Stimulated activated CD4-positive, alpha-beta T cell treated with anti-CD3 and anti-CD28 coated beads, Interleukin-4, amount 100 ng/mL, for 1 hour (primary cell): ENCODE data around the gene SPCS2.
"Not testable (repeated sequence)": the region's sequence is repeated elsewhere in the genome, so short reads cannot be mapped to it uniquely, and the experiment has no call there.

Experiments used
- DNase-seq: peaks from one replicate; pipeline ENCODE4 v3.0.0-alpha.2; 2020

SPCS2 gene

DNA sequence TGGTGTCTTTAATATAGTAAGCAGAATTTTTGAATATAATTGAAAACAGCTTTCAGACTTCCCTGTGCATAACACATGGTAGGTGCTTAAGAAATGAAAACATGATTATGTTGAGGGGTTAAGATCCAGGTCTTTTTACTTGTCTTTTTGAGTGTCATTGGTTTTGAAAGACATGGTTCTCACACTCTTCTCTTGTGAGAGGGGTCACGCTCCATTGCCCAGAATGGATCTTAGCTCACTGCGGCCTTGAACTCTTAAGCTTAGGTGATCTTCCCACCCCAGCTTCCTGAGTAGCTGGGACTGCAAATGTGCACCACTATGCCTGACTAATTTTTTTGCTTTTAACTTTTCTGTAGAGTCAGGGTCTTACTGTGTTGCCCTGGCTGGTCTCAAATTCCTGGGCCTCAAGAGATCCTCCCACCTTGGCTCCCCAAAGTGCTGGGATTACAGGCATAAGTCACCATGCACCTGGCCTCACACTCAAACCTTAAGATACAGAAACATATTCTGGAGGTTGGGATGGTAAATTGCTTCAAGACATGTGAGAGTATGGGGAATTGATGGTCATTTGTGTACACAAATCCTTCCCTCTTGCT, 1.4 kb downstream of the SPCS2 start:
- no peak for DNase-seq

- DNase-seq: no peak
Measured at GRCh38 chr11:74951226-74951625, 2.2 kb downstream of the SPCS2 start.

DNA sequence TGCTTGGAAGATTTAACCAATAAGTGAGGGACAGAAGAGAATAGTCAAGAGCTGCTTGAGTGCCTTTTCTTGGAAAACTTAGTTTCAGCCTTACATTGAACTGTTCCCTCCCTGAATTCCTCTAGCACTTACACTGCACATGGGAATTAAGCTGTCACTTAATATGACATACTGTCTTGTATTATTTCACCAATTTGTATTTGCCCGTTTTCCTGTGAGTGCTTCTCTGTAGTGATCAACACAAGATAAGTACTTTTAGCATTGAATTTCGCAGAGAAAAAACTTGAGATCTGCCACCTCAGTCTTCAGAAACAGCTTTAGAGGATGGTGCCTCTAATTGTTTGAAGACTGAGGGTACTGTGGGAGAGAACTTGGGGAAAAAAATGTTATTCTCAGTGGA, 3.7 kb downstream of the SPCS2 start:
- DNase-seq: no peak

GRCh38 chr11:74953451-74953850, 4.4 kb downstream of the SPCS2 start:
- DNase-seq: no peak

GRCh38 chr11:74954199-74954598, 5.1 kb downstream of the SPCS2 start:
- no peak for DNase-seq

GRCh38 chr11:74956397-74957015, 7.4 kb downstream of the SPCS2 start:
- no peak for DNase-seq

GRCh38 chr11:74957937-74958629, 9.0 kb downstream of the SPCS2 start:
- DNase-seq: no peak

- DNase-seq: not testable (repeated sequence)
Measured at GRCh38 chr11:74960128-74960527, 11.1 kb downstream of the SPCS2 start.

DNA sequence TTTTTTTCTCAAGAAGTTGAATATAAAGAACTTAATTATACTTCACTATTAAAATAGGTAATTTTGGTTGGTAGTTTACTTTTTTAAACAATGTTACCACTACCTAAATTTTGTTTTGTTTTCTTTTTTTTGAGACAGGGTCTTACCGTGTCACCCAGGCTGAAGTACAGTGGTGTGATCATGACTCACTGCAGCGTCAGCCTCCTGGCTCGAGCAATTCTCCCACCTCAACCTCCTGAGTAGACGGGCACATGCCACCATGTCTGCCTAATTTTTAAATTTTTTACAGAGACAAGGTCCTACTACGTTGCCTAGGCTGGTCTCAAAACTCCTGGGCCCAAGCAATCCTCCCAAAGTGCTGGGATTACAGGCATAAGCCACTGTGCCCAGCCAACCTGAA, 17.6 kb downstream of the SPCS2 start:
- no peak for DNase-seq

DNA sequence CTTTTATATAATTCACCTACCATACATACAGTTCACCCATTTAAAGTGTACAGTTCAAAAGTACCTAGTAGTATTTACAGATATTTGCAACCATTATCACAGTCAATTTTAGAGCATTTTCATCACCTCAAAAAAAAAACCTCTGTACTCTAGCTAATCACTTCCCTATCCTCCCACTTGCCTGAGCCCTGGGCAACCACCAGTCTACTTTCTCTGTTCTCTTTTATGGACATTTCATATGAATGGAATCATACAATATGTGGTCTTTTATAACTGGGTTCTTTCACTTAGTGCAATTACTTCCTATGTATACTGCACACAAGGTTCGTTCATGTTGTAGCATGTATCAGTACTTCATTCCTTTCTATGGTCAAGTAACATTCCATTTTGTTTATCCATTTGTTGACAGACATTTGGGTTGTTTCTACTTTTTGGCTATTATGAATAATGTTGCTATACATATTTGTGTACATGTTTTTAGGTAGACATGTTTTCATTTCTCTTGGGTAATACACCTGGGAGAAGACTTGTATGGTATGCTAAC, 21.9 kb downstream of the SPCS2 start:
- DNase-seq: no peak

DNA sequence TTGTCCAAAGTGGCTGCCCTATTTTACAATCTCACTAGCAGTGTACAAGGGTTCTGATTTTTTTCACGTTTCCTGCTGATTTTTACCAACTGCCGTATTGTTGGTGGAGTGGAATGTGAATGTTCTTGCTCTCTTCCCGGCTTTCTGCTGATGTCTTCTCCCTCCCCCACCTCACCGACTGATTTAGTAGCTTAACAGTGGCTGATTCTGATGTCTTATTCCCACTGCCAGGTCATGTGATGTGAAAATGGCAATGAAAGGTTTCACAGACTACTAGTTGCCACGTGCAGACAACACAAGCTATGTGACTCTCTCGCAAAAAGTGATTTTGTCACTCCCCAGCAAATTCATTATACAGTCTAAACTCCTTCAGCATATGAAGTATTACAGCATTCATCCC, 22.4 kb downstream of the SPCS2 start:
- no peak for DNase-seq

DNA sequence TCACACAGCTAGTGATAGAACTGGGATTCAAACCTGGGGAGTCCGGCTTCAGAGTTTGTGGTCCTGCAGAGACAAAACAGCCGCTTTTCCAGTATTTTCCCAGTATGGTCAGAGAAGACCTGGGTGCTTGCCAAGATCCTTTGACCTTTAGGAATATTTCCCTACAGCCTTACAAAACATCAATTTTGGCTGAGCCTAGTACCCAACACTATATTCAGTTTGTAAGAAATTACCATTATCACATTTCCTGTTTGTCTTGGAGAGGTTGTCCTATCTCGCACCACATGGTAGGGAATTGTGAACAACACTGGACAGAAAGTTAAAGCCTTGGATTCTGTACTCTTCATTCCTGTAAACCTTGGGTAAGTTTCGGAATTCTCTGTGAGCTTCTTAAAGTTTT, 29.0 kb downstream of the SPCS2 start:
- DNase-seq: no peak

GRCh38 chr11:74980634-74981033, 31.6 kb downstream of the SPCS2 start:
- no peak for DNase-seq

- DNase-seq: no peak
Measured at GRCh38 chr11:74981888-74982287, 32.8 kb downstream of the SPCS2 start.

- DNase-seq: no peak
Measured at GRCh38 chr11:74984070-74984469, 35.0 kb downstream of the SPCS2 start.

DNA sequence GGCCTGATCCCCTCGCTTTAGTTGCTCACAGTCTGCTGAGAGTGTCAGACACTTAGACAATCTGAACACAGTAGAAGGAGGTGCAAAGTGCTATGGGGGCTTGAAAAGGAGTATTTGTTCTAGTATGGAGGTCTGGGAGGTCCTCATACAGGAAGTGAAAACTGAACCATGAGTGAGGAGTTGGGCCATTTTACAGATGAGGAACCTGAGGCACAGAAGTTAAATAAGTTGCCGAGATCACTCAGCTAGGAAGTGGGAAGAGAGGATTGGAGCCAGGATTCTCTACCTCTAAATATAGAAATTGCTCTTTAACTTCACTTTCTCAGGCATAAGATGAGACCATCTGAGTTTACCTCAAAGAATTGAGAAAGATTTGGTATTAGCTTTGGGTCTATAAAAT, 35.7 kb downstream of the SPCS2 start:
- DNase-seq: no peak

DNA sequence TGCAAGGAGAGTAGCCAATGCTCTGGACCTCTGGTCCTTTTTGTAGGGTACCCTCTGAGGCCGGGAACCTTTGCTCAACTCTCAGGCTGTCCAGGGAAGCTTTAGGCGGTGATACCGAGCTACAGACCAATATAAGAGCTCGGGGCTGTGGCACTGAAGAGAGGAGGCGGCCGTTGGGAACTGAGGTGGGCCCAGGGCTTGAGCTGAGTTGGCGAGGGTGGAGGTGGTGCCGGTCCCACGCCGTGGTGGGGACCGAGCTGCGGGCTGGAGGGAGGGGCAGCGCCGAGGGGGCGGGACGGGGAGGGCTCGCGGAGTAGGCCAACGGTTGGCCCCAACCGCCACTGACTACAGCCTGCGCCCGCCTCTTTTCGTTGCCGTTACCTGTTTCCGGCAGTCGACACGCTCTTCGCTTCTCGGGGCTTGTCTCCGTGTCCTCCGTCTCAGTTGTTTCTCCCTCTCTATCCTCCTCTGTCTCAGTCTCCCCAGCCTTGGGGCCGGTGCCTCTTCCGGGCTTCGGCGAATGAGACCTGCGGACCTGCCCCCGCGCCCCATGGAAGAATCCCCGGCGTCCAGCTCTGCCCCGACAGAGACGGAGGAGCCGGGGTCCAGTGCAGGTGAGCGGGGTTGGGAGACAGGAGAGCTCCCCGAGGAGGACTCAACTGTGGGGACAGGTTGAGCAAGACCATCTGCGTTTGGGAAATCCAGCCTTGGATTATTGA, 39.6 kb downstream of the SPCS2 start, which contains the start of gene NEU3:
TSS of gene NEU3 (plus strand) at position 393 of the 719 bp plus-strand sequence. CDS start at position 521, 128 bp downstream.
- peak; percentile 84 for DNase-seq

DNA sequence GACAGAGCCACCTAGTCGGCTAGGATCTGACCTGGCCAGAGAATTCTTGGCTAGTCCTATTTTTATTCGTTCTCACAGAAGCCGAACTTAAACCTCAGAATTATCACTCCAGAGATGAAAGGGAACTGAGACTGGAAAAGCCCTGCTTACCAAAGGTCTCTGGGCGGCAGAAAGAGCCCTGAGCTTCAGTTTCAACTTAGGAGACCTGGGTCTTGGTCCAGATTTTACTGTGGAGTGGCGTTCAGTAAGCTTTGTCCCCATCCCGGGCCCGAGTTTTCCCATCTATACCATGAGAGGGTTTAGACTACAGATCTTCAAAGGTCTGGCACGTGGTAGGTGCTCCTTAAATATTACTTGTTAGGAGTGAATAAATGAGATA, 40.2 kb downstream of the SPCS2 start:
- DNase-seq: no peak

DNA sequence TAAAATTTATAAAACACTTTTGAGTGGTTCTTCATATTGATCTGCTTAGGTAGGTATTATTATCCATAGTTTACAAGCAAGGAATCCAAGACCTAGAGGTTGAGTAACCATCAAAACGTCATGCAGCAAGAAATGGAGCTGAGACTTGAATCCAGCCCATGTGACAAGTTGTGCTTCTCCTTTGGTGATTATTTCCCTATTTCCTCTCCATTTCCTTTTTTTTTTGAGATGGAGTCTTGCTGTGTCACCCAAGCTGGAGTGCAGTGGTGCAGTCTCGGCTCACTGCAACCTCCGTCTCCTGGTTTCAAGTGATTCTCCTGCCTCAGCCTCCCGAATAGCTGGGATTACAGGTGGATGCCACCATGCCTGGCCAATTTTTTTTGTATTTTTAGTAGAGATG, 41.1 kb downstream of the SPCS2 start:
- DNase-seq: not testable (repeated sequence)

GRCh38 chr11:74990941-74991340, 41.9 kb downstream of the SPCS2 start:
- DNase-seq: no peak

GRCh38 chr11:74992852-74993251, 43.8 kb downstream of the SPCS2 start:
- DNase-seq: no peak

GRCh38 chr11:75000975-75001354, 51.9 kb downstream of the SPCS2 start:
- DNase-seq: no peak

- no peak for DNase-seq
Measured at GRCh38 chr11:75001686-75002085, 52.6 kb downstream of the SPCS2 start.

DNA sequence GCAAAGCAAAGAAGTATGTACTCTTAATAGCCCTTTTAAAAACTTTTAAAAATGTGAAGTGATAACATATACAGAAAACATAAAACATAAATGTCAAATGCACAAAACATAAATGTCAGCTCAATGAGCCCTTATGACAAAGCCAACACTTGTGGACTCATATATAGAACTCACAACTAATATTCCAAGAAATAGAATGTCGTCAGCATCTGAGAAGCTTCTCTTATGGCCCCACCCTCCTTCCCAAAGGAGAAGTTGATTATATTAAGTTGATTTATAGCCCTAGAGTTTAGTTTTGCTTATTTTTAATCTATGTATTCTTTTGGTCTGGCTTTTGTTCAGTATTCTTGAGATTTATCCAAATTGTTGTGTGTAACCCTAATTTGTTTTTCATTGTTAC, 53.5 kb downstream of the SPCS2 start:
- no peak for DNase-seq
